A549 (cell line): ENCODE data around the gene BEAN1.

Source experiments
- CHD2 ChIP-seq: fragments of 150-350 bp; IDR thresholded peaks from 2 replicates; pipeline ENCODE4 v1.6.1; 2014; ENCODE audit warnings: low read length; ENCODE audit not compliant: partially characterized antibody
- EP300 ChIP-seq, 2 experiments: fragments of >200 bp; sonication (Bioruptor Twin); formaldehyde crosslinking; IDR thresholded peaks; 2 replicates in 1 of 2; 3 replicates in 1 of 2; pipeline ENCODE4 v1.6.1; 2016 to 2017
- ESRRA ChIP-seq: fragments of 150-350 bp; IDR thresholded peaks from 2 replicates; pipeline ENCODE4 v1.6.1; 2014; ENCODE audit warnings: mild to moderate bottlenecking, low read length, borderline replicate concordance
- KDM5A ChIP-seq: fragments of 200-600 bp; sonication (generic); IDR thresholded peaks from 2 replicates; pipeline ENCODE4 v1.6.1; 2016; ENCODE audit warnings: antibody characterized with exemption, mild to moderate bottlenecking
- MYC ChIP-seq: IDR thresholded peaks from 2 replicates; pipeline ENCODE4 v1.6.1; 2012; ENCODE audit warnings: mild to moderate bottlenecking, inconsistent platforms, low read length, improper control_type of control experiment, borderline replicate concordance
- NR3C1 ChIP-seq: fragments of >200 bp; sonication (Bioruptor Twin); formaldehyde crosslinking; IDR thresholded peaks from 3 replicates; pipeline ENCODE4 v1.6.1; 2017
- PHF8 ChIP-seq: fragments of 200-600 bp; sonication (generic); IDR thresholded peaks from 2 replicates; pipeline ENCODE4 v1.6.1; 2016; ENCODE audit warnings: low read depth, mild to moderate bottlenecking, antibody characterized with exemption, moderate library complexity, borderline replicate concordance
- POLR2A ChIP-seq: IDR thresholded peaks from 2 replicates; pipeline ENCODE4 v1.6.1; 2012; ENCODE audit warnings: mild to moderate bottlenecking, low read length
- SREBF2 ChIP-seq: fragments of 450-650 bp; IDR thresholded peaks from 2 replicates; pipeline ENCODE4 v1.6.1; 2014; ENCODE audit warnings: mild to moderate bottlenecking, moderate library complexity
- TP53 ChIP-seq: fragments of 250-450 bp; sonication (Bioruptor Pico); IDR thresholded peaks from 2 replicates; pipeline ENCODE4 v1.5.0; 2021; ENCODE audit warnings: mild to moderate bottlenecking, moderate library complexity
- TF ChIP-seq, protein P1 (sequence below): fragments of 250-450 bp; sonication (Bioruptor Pico); IDR thresholded peaks from 2 replicates; pipeline ENCODE4 v1.5.0; 2021; ENCODE audit warnings: mild to moderate bottlenecking, moderate library complexity, borderline replicate concordance
- TF ChIP-seq, protein P2 (sequence below): fragments of >200 bp; sonication (Bioruptor Twin); formaldehyde crosslinking; IDR thresholded peaks from 3 replicates; pipeline ENCODE4 v1.5.1; 2016
- TF ChIP-seq, protein P3 (sequence below): fragments of 200-600 bp; sonication (generic); IDR thresholded peaks from 2 replicates; pipeline ENCODE4 v1.6.1; 2016; ENCODE audit warnings: antibody characterized with exemption, mild to moderate bottlenecking, moderate library complexity
- TF ChIP-seq, protein P4 (sequence below): fragments of 150-350 bp; IDR thresholded peaks from 2 replicates; pipeline ENCODE4 v1.6.1; 2014; ENCODE audit warnings: low read depth, mild to moderate bottlenecking, low read length

DNA sequence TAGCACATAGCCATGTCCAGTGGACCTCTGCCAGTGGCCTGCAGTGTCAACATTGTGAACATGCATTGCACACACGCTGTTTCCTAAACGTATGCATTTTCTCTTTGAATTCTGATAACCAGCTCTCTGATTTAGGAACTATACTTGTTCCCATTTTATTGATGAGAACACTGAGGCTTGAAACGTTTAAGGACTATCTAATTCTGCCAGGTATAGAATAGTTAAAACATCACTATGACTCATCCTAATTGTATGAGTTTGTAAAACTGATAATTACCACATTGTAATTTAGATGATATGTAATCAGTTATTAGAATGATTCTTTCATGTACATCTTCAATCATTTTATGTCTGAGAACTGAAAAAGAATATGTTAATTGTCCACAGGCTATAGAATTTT, 3.1 kb downstream of the BEAN1 start:
- TF ChIP-seq, protein P1, sequence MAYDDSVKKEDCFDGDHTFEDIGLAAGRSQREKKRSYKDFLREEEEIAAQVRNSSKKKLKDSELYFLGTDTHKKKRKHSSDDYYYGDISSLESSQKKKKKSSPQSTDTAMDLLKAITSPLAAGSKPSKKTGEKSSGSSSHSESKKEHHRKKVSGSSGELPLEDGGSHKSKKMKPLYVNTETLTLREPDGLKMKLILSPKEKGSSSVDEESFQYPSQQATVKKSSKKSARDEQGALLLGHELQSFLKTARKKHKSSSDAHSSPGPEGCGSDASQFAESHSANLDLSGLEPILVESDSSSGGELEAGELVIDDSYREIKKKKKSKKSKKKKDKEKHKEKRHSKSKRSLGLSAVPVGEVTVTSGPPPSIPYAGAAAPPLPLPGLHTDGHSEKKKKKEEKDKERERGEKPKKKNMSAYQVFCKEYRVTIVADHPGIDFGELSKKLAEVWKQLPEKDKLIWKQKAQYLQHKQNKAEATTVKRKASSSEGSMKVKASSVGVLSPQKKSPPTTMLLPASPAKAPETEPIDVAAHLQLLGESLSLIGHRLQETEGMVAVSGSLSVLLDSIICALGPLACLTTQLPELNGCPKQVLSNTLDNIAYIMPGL: no peak
- TF ChIP-seq EP300 (IDR thresholded peaks at IDR 0.05) (no peak), POLR2A (no peak), ESRRA (no peak), SREBF2 (no peak), MYC (no peak), KDM5A (no peak), TP53 (CRISPR knock-in tag) (no peak), CHD2 (no peak), NR3C1 (no peak), PHF8 (no peak)
- TF ChIP-seq, protein P2, sequence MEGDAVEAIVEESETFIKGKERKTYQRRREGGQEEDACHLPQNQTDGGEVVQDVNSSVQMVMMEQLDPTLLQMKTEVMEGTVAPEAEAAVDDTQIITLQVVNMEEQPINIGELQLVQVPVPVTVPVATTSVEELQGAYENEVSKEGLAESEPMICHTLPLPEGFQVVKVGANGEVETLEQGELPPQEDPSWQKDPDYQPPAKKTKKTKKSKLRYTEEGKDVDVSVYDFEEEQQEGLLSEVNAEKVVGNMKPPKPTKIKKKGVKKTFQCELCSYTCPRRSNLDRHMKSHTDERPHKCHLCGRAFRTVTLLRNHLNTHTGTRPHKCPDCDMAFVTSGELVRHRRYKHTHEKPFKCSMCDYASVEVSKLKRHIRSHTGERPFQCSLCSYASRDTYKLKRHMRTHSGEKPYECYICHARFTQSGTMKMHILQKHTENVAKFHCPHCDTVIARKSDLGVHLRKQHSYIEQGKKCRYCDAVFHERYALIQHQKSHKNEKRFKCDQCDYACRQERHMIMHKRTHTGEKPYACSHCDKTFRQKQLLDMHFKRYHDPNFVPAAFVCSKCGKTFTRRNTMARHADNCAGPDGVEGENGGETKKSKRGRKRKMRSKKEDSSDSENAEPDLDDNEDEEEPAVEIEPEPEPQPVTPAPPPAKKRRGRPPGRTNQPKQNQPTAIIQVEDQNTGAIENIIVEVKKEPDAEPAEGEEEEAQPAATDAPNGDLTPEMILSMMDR: no peak
- TF ChIP-seq, protein P3, sequence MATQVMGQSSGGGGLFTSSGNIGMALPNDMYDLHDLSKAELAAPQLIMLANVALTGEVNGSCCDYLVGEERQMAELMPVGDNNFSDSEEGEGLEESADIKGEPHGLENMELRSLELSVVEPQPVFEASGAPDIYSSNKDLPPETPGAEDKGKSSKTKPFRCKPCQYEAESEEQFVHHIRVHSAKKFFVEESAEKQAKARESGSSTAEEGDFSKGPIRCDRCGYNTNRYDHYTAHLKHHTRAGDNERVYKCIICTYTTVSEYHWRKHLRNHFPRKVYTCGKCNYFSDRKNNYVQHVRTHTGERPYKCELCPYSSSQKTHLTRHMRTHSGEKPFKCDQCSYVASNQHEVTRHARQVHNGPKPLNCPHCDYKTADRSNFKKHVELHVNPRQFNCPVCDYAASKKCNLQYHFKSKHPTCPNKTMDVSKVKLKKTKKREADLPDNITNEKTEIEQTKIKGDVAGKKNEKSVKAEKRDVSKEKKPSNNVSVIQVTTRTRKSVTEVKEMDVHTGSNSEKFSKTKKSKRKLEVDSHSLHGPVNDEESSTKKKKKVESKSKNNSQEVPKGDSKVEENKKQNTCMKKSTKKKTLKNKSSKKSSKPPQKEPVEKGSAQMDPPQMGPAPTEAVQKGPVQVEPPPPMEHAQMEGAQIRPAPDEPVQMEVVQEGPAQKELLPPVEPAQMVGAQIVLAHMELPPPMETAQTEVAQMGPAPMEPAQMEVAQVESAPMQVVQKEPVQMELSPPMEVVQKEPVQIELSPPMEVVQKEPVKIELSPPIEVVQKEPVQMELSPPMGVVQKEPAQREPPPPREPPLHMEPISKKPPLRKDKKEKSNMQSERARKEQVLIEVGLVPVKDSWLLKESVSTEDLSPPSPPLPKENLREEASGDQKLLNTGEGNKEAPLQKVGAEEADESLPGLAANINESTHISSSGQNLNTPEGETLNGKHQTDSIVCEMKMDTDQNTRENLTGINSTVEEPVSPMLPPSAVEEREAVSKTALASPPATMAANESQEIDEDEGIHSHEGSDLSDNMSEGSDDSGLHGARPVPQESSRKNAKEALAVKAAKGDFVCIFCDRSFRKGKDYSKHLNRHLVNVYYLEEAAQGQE: no peak
- TF ChIP-seq, protein P4, sequence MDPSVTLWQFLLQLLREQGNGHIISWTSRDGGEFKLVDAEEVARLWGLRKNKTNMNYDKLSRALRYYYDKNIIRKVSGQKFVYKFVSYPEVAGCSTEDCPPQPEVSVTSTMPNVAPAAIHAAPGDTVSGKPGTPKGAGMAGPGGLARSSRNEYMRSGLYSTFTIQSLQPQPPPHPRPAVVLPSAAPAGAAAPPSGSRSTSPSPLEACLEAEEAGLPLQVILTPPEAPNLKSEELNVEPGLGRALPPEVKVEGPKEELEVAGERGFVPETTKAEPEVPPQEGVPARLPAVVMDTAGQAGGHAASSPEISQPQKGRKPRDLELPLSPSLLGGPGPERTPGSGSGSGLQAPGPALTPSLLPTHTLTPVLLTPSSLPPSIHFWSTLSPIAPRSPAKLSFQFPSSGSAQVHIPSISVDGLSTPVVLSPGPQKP: no peak
